ENCODE measurements around the gene TTC31.
"Not testable (repeated sequence)": the region's sequence is repeated elsewhere in the genome, so short reads cannot be mapped to it uniquely, and the experiment has no call there.

Gene TTC31

GRCh38 chr2:74444498-74445318 lies 38.2 kb upstream of the TTC31 start:
- H3K27me3 Mint-ChIP-seq, result peaks cover 27 to 30% of the 10 kb centered on the region in 2 donors
- H3K4me3 Mint-ChIP-seq, result no peak overlapping the region

GRCh38 chr2:74447230-74447999 lies 35.5 kb upstream of the TTC31 start:
- H3K4me3 Mint-ChIP-seq, result no peak overlapping the region
- DNase-seq (no peak), ATAC-seq (replicated peaks) (no peak)
- H3K9me3 Mint-ChIP-seq, result no peaks in the 10 kb centered on the region
- peaks cover 5 to 12% of the 10 kb centered on the region in 2 donors for H3K4me1 Mint-ChIP-seq
- H3K27ac Mint-ChIP-seq, result peak overlapping the region; percentile 16
- H3K36me3 Mint-ChIP-seq, result no peaks in the 10 kb centered on the region
- peaks cover 19% of the 10 kb centered on the region in 2 donors for H3K27me3 Mint-ChIP-seq

More at GRCh38 chr2:74444498-74445318, 38.2 kb upstream of the TTC31 start:
- Mint-ChIP-seq H3K36me3 (no peaks in the 10 kb centered on the region), H3K27ac (no peak overlapping the region), H3K9me3 (peaks cover 0 to 2% of the 10 kb centered on the region in 2 donors), H3K4me1 (peaks cover 16 to 35% of the 10 kb centered on the region in 2 donors)
- no peak for DNase-seq
- no peak for ATAC-seq (replicated peaks)

- Mint-ChIP-seq H3K4me3 (no peak overlapping the region), H3K36me3 (no peaks in the 10 kb centered on the region), H3K4me1 (peaks cover 5 to 10% of the 10 kb centered on the region in 2 donors), H3K9me3 (no peaks in the 10 kb centered on the region), H3K27me3 (peaks cover 14 to 19% of the 10 kb centered on the region in 2 donors), H3K27ac (no peak overlapping the region)
- DNase-seq, result no peak
- no peak for ATAC-seq (replicated peaks)
These were observed 34.1 kb upstream of the TTC31 start for GRCh38 chr2:74448771-74449170.

GRCh38 chr2:74450570-74451190 lies 32.2 kb upstream of the TTC31 start:
- no peak overlapping the region for H3K27ac Mint-ChIP-seq
- no peaks in the 10 kb centered on the region for H3K9me3 Mint-ChIP-seq
- H3K4me3 Mint-ChIP-seq, result no peak overlapping the region
- ATAC-seq (replicated peaks) (no peak), DNase-seq (no peak)
- H3K27me3 Mint-ChIP-seq, result peaks cover 7 to 9% of the 10 kb centered on the region in 2 donors
- H3K4me1 Mint-ChIP-seq, result peaks cover 8 to 11% of the 10 kb centered on the region in 2 donors
- peaks cover 5 to 6% of the 10 kb centered on the region in 2 donors for H3K36me3 Mint-ChIP-seq

GRCh38 chr2:74454654-74455511 lies 28.0 kb upstream of the TTC31 start, which contains the start of gene INO80B:
TSS of gene INO80B (plus strand) at chr2:74455087. CDS start at chr2:74455117, 30 bp downstream.
- peak; percentile 97 for DNase-seq
- peak within 1 kb of the TSS; percentile 100 for H3K27ac Mint-ChIP-seq
- H3K9me3 Mint-ChIP-seq, result no peaks in the 10 kb centered on the region
- ATAC-seq (replicated peaks), result peak; percentile 52 to 55
- H3K27me3 Mint-ChIP-seq, result no peaks in the 10 kb centered on the region
- peaks cover 9 to 25% of the 10 kb centered on the region in 2 donors for H3K36me3 Mint-ChIP-seq
- peaks cover 31 to 38% of the 10 kb centered on the region in 2 donors for H3K4me1 Mint-ChIP-seq
- peak within 1 kb of the TSS; percentile 84 to 94 for H3K4me3 Mint-ChIP-seq

GRCh38 chr2:74457129-74457548 lies 25.7 kb upstream of the TTC31 start:
- ATAC-seq (replicated peaks), result no peak
- H3K4me1 Mint-ChIP-seq, result peaks cover 40 to 54% of the 10 kb centered on the region in 2 donors
- peaks cover 18 to 44% of the 10 kb centered on the region in 2 donors for H3K36me3 Mint-ChIP-seq
- no peaks in the 10 kb centered on the region for H3K27me3 Mint-ChIP-seq
- DNase-seq, result no peak
- H3K27ac Mint-ChIP-seq, result peak overlapping the region; percentile 100
- no peaks in the 10 kb centered on the region for H3K9me3 Mint-ChIP-seq
- H3K4me3 Mint-ChIP-seq, result peak overlapping the region; percentile 84 to 94

- H3K4me3 Mint-ChIP-seq, result peak overlapping the region; percentile 84 to 94
- H3K27me3 Mint-ChIP-seq, result no peaks in the 10 kb centered on the region
- H3K36me3 Mint-ChIP-seq, result peaks cover 22 to 48% of the 10 kb centered on the region in 2 donors
- H3K27ac Mint-ChIP-seq, result peak overlapping the region; percentile 100
- ATAC-seq (replicated peaks) (peak; percentile 52 to 56), DNase-seq (peak; percentile 77)
- H3K4me1 Mint-ChIP-seq, result peaks cover 41 to 56% of the 10 kb centered on the region in 2 donors
- no peaks in the 10 kb centered on the region for H3K9me3 Mint-ChIP-seq
These were observed 25.2 kb upstream of the TTC31 start for GRCh38 chr2:74457549-74458131.

- H3K4me1 Mint-ChIP-seq, result peaks cover 44 to 63% of the 10 kb centered on the region in 2 donors
- no peaks in the 10 kb centered on the region for H3K9me3 Mint-ChIP-seq
- H3K27me3 Mint-ChIP-seq, result no peaks in the 10 kb centered on the region
- H3K4me3 Mint-ChIP-seq, result peak within 1 kb of the TSS; percentile 84 to 94
- peaks cover 25 to 55% of the 10 kb centered on the region in 2 donors for H3K36me3 Mint-ChIP-seq
- peak within 1 kb of the TSS; percentile 100 for H3K27ac Mint-ChIP-seq
- peak; percentile 100 for DNase-seq
- peak; percentile 84 to 87 for ATAC-seq (replicated peaks)
These were observed 24.5 kb upstream of the TTC31 start, which contains the start of gene WBP1 for GRCh38 chr2:74458132-74458937. TSS of gene WBP1 (plus strand) at chr2:74458438. CDS start at chr2:74458603, 165 bp downstream.

GRCh38 chr2:74458938-74459363 lies 23.9 kb upstream of the TTC31 start:
- Mint-ChIP-seq H3K4me1 (peaks cover 45 to 69% of the 10 kb centered on the region in 2 donors), H3K27ac (peak overlapping the region; percentile 100), H3K36me3 (peaks cover 25 to 55% of the 10 kb centered on the region in 2 donors), H3K4me3 (peak overlapping the region; percentile 84 to 94), H3K9me3 (no peaks in the 10 kb centered on the region), H3K27me3 (no peaks in the 10 kb centered on the region)
- no peak for ATAC-seq (replicated peaks)
- no peak for DNase-seq

GRCh38 chr2:74459503-74460118 lies 23.3 kb upstream of the TTC31 start:
- Mint-ChIP-seq H3K4me1 (peaks cover 41 to 74% of the 10 kb centered on the region in 2 donors), H3K36me3 (peaks cover 25 to 55% of the 10 kb centered on the region in 2 donors), H3K4me3 (peak overlapping the region; percentile 84 to 94), H3K27ac (peak overlapping the region; percentile 39)
- not testable (repeated sequence) for H3K9me3 Mint-ChIP-seq; DNase-seq; H3K27me3 Mint-ChIP-seq; ATAC-seq (replicated peaks)

- H3K27ac Mint-ChIP-seq, result peak overlapping the region; percentile 39
- H3K4me1 Mint-ChIP-seq, result peaks cover 39 to 71% of the 10 kb centered on the region in 2 donors
- not testable (repeated sequence) for H3K27me3 Mint-ChIP-seq; DNase-seq; H3K9me3 Mint-ChIP-seq; ATAC-seq (replicated peaks)
- peaks cover 23 to 52% of the 10 kb centered on the region in 2 donors for H3K36me3 Mint-ChIP-seq
- H3K4me3 Mint-ChIP-seq, result peak overlapping the region; percentile 84 to 94
These were observed 22.7 kb upstream of the TTC31 start for GRCh38 chr2:74460187-74460586.

All from stimulated activated naive B cell treated with anti-CD40 and anti-IgM and Interleukin-4, amounts not matched to agents 10 μg/mL and 1 μg/mL and 100 μg/mL, for 72 hours (primary cell).